ENCODE results near the gene NUDCD3.

The NUDCD3 gene

DNA sequence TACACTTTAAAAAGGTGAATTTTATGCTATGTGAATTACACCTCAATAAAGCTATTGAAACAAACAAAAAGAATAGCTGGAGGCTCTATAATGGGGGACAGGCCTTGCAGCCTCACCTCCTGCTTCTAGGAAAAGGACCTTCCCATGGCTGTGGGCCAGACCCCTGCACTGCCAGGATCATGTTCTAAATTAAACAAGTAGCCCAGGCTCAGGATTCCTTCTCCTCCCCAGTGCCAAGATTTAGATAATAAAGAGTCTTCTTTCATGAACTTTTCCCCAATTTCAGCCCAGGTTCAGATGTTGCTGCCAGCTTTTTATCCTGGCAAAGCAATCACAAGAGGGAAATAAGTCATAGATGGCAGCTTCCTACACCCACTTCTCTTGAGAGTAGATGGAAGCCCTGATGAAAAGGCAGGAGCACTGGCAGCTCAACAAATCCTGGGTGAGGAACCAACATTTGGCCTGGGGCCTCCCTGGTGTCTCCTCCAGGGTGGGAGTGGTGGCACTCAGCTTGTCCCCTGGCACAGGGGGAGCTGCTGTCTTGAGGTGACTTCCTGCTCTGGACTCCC is 142.8 kb downstream of the NUDCD3 start:
- DNase-seq: no peak

DNA sequence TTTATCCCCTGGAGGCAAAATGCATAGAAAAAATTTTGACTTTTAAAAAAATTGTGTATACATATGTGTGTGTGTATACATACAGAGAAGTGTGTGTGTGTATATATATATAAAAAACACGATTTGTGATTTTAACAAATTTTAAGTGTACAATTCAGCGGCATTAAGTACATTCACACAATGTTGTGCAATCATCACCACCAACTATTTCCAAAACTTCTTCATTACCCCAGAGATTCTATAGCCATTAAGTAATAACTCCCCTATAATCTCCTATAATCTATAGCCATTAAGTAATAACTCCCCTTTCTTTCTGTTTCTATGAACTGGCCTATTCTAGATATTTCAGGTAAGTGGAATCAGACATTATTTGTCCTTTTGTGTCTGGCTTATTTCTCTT is 144.4 kb downstream of the NUDCD3 start:
- no peak for DNase-seq

DNA sequence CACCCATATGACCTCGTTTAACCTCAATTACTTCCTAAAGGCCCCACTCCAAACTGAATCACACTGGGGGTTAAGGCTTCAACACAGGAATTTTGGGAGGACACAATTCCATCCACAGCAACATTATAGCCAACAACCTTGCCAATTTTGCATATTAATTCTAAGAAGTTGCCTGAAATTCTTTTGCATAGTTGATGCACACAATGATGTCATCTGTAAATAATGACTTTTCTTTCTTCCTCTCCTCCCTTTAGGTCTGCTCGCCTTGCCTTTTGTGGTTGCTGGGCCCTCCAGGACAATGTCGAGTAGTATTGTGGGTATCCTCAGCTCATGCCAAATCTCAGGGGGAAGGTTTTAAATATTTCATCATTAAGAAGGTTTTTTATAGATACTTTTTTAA is 149.1 kb downstream of the NUDCD3 start:
- DNase-seq: no peak

DNA sequence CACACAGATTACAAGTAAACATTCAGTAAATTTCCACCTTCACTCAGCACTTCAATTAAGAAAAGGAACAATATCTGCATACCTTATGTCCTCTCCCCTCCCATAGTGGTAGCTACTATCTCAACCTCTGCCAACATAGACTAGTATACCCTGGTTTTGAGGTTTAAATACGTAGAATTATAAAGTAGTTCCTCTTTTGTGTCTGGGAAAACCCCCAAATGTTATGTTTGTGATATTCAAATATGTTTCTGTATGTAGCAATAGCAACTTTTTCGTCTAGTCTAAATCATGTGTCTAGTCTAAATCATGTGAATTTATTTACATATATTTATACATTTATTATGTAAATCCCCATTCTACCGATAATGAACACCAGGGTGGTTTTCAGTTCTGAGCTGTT is 151.9 kb downstream of the NUDCD3 start:
- DNase-seq: peak; percentile 69

DNA sequence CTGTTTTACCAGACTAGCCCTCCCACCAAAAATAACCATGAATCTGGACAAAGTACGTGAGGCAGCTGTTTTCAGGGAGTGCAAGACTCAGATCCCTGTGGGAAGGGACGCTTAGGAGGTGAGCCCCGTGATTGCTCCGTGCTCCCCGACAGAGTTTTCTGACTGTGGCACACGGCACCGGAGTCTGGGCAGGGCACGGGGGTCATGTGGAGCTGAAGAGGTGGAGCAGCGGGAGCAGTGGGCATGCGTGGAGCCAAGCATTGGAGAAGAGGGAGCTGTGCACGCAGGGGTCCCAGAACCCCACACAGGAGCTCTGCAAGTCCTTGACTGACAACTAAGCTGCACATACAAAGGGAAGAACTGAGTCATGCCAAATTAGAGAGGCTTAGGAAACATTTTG is 154.0 kb downstream of the NUDCD3 start:
- DNase-seq: no peak

DNA sequence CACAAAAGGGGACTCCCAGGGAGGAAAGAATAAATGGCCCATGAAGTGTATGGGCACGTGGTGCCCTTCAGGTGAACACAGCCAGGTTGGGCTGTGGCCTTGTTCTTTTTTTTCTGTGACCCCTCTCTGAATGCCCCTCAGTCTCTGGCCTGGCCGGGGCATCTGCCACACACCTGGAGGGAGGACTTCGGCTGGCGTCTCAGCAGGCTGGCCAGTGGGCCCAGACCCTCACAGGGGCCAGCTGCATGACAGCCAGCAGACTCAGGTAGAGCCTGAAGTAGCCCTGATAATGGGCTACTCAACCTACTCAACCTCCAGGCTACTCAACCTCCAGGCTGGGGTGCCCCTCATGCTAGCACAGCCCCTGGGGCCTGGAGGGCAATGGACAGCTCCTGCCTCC is 155.3 kb downstream of the NUDCD3 start:
- DNase-seq: no peak

DNA sequence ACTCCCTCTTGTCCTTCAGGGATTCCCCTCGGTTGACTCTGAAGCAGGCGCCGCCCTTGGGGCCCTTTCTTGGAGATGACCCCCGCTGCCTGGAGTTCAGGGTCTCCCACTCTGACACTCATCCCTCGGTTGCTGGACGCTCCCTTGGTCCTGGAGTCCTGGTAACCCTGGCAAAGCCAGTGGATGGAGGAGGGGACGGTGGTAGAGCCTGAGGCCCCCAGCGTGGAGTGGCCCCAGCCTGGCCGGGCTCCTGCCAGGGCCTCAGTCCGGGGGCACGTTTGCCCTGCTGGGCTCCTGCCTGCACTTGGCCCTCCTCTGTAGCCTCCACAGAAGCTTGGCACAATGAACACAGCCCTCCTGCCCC is 155.7 kb downstream of the NUDCD3 start:
- DNase-seq: no peak

DNA sequence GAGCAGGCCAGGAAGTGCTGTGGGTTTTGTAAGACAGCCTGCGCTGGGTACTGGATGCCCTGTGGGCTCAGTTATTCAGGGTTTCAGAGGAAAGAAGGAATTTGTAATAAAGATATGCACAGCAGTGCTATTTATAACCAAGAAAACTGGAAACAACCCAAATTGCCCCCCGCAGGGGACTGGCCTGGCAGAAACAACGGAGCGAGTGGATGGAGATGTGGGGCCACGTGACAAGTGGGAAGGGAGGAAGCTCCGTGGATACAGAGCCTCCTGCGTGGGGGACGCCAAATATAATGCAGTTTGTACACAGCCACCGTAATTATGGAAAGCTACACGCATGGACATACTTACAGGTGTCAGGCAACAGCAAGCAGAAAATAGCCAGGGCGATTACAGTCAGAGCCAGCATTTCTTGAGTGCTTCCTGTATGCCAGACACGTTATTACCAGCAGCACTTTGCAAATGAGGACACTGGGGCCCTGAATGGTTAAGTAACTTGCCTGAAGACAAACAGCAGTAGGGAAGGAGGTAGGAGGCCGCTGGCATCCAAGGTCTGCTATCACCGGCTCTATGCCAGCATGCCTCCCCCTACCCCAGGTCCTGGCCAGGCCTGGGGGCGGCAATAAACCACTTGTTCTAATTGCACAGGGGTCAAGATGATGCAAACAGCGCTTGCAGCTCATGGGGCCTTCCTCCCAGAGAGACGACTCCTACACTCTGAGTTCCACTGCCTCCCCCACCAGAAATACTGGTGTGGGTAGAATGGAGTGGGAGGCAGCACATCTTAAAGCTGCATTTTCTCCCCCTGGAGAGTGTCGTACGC is 156.3 kb downstream of the NUDCD3 start:
- no peak for DNase-seq

DNA sequence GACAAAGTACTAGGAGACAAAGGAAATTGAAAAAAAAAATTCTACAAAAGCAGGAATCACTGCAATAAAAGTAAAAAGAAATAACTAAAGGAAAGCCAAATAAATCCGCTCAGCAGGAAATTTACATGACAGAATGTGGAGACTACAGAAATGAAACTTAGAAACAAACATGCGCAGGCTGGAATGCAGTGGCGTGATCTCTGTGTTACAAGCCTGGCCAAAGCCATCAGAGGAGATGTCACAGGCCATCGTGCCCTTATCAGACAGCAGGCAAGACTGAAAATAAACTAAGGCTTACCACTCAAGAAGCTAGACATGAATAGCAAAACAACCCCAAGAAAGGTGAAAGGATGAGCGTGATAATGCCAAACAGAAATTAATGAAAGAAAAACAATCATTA is 158.8 kb downstream of the NUDCD3 start:
- no peak for DNase-seq

DNA sequence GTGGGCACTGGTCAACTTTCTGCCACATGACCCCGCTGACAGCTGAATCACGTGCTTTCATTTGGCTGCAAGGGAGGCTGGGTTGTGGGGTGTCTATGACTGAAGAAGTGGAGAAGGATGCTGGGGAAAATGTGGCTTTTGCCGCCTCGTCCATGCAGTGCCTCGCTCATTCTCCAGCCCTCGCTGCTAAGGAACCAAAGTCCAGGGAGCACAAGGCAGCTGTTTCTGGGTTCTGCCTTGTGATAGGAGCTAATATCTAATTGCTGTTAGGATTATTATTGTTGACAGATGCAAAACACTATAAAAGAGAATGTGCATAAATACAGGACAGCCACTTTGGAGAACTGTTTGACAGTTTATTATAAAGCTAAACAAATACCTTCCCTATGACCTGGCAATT is 160.1 kb downstream of the NUDCD3 start:
- DNase-seq: no peak

DNA sequence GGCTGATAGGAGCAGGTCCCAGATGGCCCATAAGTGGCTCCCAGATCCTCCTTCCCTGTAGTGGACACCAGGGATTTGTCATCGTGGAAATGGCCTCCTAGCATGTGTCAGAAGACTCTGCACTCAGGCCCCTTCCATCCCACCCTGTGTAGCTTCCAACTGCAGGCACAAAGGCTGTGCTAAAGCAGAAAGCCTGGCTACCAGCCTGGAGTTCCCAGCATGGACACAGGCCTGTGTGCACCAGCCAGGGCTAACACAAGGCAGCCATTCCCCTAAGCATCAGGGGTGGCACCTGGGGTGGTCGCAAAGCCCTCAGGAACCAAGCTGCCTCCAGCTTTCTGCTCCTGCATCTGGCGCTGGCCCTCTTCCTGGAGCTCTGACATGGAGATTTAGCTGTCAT is 160.6 kb downstream of the NUDCD3 start:
- no peak for DNase-seq
